ENCODE results near the gene PLA2G2E. TPM values are rescaled to one million over a fixed set of nuclear protein-coding genes. Genes with fewer than 3 reads are reported as not detected.

Gene PLA2G2E
- total RNA-seq, 4 donors from 2014 or later: not detected

DNA sequence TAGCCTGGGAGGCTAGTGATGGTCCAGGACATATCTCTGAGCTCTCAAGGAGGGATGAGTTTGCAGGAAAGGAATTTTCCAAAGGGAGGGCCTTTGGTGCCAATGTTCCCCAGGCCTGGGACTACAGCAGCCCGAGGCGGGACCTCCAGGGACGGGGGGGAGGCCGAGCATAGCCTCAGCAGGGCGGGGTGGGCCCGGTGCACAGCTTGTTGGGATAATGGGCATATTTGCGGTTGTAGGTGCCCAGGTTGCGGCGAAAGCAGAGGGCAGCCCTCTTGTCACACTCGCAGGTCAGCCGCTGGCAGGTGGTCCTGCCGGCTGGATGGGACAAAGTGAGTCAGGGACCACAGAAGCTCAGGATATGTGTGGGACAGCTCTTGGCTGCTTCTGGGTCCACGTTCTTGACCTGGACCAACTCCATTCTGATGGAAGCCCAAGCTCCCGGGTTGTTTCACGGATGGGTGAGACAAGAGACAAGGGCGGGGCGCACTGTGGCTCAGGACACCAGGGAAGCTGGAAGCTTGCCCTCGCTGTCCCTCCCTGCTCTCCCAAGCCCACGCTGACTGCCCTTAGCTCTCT lies 3.2 kb downstream of the PLA2G2E start:
- H3K36me3 ChIP-seq: no peaks in the 10 kb centered on the region
- H3K27ac ChIP-seq: no peak overlapping the region
- H3K4me3 ChIP-seq: no peak overlapping the region
- no peak for DNase-seq
- no peaks in the 10 kb centered on the region for H3K4me1 ChIP-seq
- no peaks in the 10 kb centered on the region for H3K27me3 ChIP-seq
- H3K9me3 ChIP-seq: no peaks in the 10 kb centered on the region
- TF ChIP-seq, protein P1, sequence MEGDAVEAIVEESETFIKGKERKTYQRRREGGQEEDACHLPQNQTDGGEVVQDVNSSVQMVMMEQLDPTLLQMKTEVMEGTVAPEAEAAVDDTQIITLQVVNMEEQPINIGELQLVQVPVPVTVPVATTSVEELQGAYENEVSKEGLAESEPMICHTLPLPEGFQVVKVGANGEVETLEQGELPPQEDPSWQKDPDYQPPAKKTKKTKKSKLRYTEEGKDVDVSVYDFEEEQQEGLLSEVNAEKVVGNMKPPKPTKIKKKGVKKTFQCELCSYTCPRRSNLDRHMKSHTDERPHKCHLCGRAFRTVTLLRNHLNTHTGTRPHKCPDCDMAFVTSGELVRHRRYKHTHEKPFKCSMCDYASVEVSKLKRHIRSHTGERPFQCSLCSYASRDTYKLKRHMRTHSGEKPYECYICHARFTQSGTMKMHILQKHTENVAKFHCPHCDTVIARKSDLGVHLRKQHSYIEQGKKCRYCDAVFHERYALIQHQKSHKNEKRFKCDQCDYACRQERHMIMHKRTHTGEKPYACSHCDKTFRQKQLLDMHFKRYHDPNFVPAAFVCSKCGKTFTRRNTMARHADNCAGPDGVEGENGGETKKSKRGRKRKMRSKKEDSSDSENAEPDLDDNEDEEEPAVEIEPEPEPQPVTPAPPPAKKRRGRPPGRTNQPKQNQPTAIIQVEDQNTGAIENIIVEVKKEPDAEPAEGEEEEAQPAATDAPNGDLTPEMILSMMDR (IDR thresholded peaks at IDR 0.05): no peak
- no peak for TF ChIP-seq POLR2A (IDR thresholded peaks at IDR 0.05)

DNA sequence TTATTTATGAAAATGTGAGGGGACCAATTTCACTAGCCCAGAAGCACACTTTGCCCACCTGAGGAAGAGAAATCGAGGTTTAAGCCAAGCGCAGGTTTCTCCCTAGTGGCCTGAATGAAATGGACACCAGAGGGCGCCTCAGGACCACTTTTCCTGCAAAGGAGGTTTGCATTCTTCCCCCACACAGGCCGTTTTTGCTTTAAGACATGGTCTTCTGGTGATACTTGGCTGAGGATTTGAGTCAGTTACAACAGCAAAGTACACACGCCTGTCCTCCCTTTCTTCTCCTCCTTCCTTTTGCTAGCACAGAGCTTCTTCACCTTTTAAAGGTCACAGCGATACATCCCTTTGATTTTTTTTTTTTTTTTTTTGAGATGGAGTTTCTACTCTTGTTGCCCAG lies 5.4 kb downstream of the PLA2G2E start:
- H3K27ac ChIP-seq: no peak overlapping the region
- H3K9me3 ChIP-seq: no peaks in the 10 kb centered on the region
- peaks cover 0 to 18% (median 0%) of the 10 kb centered on the region in 3 donors for H3K36me3 ChIP-seq
- H3K4me3 ChIP-seq: no peak overlapping the region
- no peaks in the 10 kb centered on the region for H3K27me3 ChIP-seq
- TF ChIP-seq, protein P1 (IDR thresholded peaks at IDR 0.05): peak; percentile 74 to 87 (median 84)
- no peak for TF ChIP-seq POLR2A (IDR thresholded peaks at IDR 0.05)
- no peaks in the 10 kb centered on the region for H3K4me1 ChIP-seq
- peak; percentile 76 to 93 (median 78) for DNase-seq

DNA sequence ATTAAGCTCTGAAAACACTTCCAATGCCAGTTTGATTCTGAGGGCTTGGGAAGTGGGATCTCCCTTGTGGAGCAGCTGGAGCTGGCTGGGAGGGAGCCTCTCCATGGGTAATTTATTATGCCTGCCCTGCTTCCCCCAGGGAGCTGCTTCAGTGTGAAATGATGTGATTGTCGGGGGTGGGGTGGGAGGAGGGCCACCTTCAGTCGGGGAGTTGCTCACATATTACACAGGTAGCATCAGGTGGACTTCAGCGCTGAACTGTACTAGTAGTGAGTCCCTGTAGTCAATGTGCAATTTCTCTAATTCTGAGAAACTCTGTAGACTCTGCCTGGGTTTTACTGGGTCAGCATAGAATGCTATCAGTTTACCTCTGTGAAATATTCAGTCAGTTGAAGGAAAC lies 12.8 kb downstream of the PLA2G2E start:
- H3K36me3 ChIP-seq: peaks cover 0 to 80% (median 0%) of the 10 kb centered on the region in 3 donors
- TF ChIP-seq, protein P1 (IDR thresholded peaks at IDR 0.05): no peak
- TF ChIP-seq POLR2A (IDR thresholded peaks at IDR 0.05): no peak

DNA sequence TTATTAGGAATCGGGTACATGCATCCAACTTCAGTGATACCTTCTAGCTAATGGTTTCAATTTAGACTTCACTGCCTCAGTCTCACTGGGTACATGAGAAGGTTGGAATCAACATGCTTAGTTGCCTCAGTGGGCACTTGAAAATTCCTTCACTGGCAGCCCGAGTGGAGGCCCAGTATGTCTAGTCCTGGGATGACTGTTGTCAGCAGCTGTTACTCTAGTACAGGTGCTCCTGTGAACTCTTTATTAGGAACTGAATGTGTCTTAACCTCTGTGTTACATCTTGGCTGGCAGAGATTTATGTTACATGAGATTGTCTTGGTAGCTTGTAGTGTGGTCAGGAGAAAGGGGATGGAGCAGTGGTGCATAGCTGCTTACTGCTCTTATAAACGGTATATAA lies 13.4 kb downstream of the PLA2G2E start:
- Histone ChIP-seq H3K27me3 (no peaks in the 10 kb centered on the region), H3K9me3 (no peaks in the 10 kb centered on the region), H3K4me1 (no peaks in the 10 kb centered on the region), H3K36me3 (peaks cover 0 to 87% (median 0%) of the 10 kb centered on the region in 3 donors), H3K27ac (no peak overlapping the region), H3K4me3 (no peak overlapping the region)
- DNase-seq: no peak
- TF ChIP-seq, protein P1 (IDR thresholded peaks at IDR 0.05): no peak
- no peak for TF ChIP-seq POLR2A (IDR thresholded peaks at IDR 0.05)

More for the DNA sequence above, 12.8 kb downstream of the PLA2G2E start:
- Histone ChIP-seq H3K4me1 (no peaks in the 10 kb centered on the region), H3K27me3 (no peaks in the 10 kb centered on the region), H3K9me3 (no peaks in the 10 kb centered on the region), H3K27ac (no peak overlapping the region), H3K4me3 (no peak overlapping the region)
- no peak for DNase-seq

DNA sequence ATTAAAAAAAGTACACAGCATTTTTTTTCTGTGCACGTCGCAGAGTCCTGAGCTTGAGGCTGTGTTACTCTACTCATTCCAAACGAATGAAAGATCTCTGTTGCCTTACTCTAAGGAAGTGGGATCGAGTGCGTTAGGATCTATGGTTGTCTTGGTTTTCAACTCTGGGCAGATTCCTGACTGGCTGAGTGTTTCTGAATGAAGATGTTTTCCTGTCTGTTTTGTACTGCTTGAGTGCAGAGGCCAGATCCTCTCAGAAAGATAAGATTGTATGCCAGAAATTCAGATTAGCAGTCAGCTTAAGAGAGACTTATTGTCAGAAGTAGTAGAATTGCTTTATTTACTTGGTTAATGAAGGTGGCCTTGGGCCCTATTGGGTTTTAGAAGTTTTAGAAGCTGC lies 14.0 kb downstream of the PLA2G2E start:
- Histone ChIP-seq H3K27ac (no peak overlapping the region), H3K4me1 (no peaks in the 10 kb centered on the region), H3K36me3 (peaks cover 0 to 88% (median 0%) of the 10 kb centered on the region in 3 donors)

More for the DNA sequence above, 14.0 kb downstream of the PLA2G2E start:
- Histone ChIP-seq H3K4me3 (no peak overlapping the region), H3K27me3 (no peaks in the 10 kb centered on the region), H3K9me3 (no peaks in the 10 kb centered on the region)
- TF ChIP-seq, protein P1 (IDR thresholded peaks at IDR 0.05): no peak
- TF ChIP-seq POLR2A (IDR thresholded peaks at IDR 0.05): no peak
- no peak for DNase-seq

Measured in Peyer's patch (tissue), 4 donors.